Activated CD4-positive, alpha-beta T cell treated with anti-CD3 and anti-CD28 coated beads, Interleukin-10, Interleukin-2, amounts not matched to agents 100 ng/mL and 50 ng/mL, durations not matched to agents 16 hours and 8 hours (primary cell): ENCODE measurements around the gene CHEK1.
"Not testable (repeated sequence)": the region's sequence is repeated elsewhere in the genome, so short reads cannot be mapped to it uniquely, and the experiment has no call there.

Source experiments
- DNase-seq: peaks from one replicate; pipeline ENCODE4 v3.0.0-alpha.2; 2020

CHEK1 gene

GRCh38 chr11:125701858-125702621 is 77.1 kb downstream of the CHEK1 start:
- no peak for DNase-seq

- DNase-seq, result not testable (repeated sequence)
Measured at GRCh38 chr11:125704686-125705085, 79.7 kb downstream of the CHEK1 start.

- no peak for DNase-seq
Measured at GRCh38 chr11:125720781-125721180, 95.8 kb downstream of the CHEK1 start.

- no peak for DNase-seq
Measured at GRCh38 chr11:125724125-125724524, 99.2 kb downstream of the CHEK1 start.
